OCI-LY7 (cell line): ENCODE data around the gene NR2F6. TPM values are rescaled to one million over a fixed set of nuclear protein-coding genes. Genes with fewer than 3 reads are reported as not detected.

Experiments
- BruUV-seq: library from RNA; stranded (reverse); fragments of 400-500 nt; replicated peaks from 2 replicates; lab custom pipeline; 2021; lab: Mats Ljungman, UMichigan
- CTCF ChIA-PET: fragments of 300-600 bp; sonication (Branson Sonifier 250); formaldehyde crosslinking; loops from one replicate; lab custom pipeline; 2022; ENCODE audit warnings: antibody characterized with exemption; ENCODE audit not compliant: unreplicated experiment; lab: Charles Lee
- POLR2A ChIA-PET: fragments of 300-600 bp; sonication (Branson Sonifier 250); formaldehyde crosslinking; loops from one replicate; lab custom pipeline; 2022; ENCODE audit warnings: antibody characterized with exemption; lab: Charles Lee
- DNase-seq: peaks from one replicate; pipeline ENCODE4 v3.0.0-alpha.2; 2015; ENCODE audit warnings: low spot score
- H2AFZ ChIP-seq: fragments of 200-600 bp; sonication (generic), shearing (Covaris generic); 2 replicates; pipeline ENCODE4 v1.6.1; 2014; ENCODE audit warnings: mild to moderate bottlenecking, antibody characterized with exemption, low read length, moderate library complexity
- H3K27ac ChIP-seq: fragments of 200-600 bp; sonication (generic); 2 replicates; pipeline ENCODE4 v1.5.1; 2014; ENCODE audit warnings: mixed run types, low read depth, mild to moderate bottlenecking, moderate library complexity, low read length, inconsistent platforms; ENCODE audit not compliant: poor library complexity, severe bottlenecking
- H3K36me3 ChIP-seq: fragments of 200-600 bp; sonication (generic); 2 replicates; pipeline ENCODE4 v1.6.1; 2014; ENCODE audit warnings: mild to moderate bottlenecking, antibody characterized with exemption, low read length, moderate library complexity, mixed read lengths; ENCODE audit not compliant: insufficient read depth
- H3K4me1 ChIP-seq: fragments of 200-600 bp; sonication (generic); 2 replicates; pipeline ENCODE4 v1.5.1; 2014; ENCODE audit warnings: mild to moderate bottlenecking, low read length; ENCODE audit not compliant: insufficient read depth, poor library complexity, severe bottlenecking
- H3K4me2 ChIP-seq: fragments of 200-600 bp; sonication (generic); 2 replicates; pipeline ENCODE4 v1.6.1; 2014; ENCODE audit warnings: mild to moderate bottlenecking, low read length
- H3K4me3 ChIP-seq: fragments of 200-600 bp; sonication (generic); 2 replicates; pipeline ENCODE4 v1.5.1; 2014; ENCODE audit warnings: mild to moderate bottlenecking, low read depth, low read length; ENCODE audit not compliant: poor library complexity, severe bottlenecking
- H3K79me2 ChIP-seq: fragments of 200-600 bp; sonication (generic); 2 replicates; pipeline ENCODE4 v1.6.1; 2016; ENCODE audit warnings: low read depth, mild to moderate bottlenecking, low read length, moderate library complexity, mixed read lengths; ENCODE audit not compliant: insufficient read depth
- H3K9me2 ChIP-seq: fragments of 200-600 bp; sonication (generic); 2 replicates; pipeline ENCODE4 v1.6.1; 2016; ENCODE audit warnings: mild to moderate bottlenecking, low read length, mixed read lengths; ENCODE audit not compliant: insufficient read depth
- H3K9me3 ChIP-seq: fragments of 200-600 bp; sonication (generic); 2 replicates; pipeline ENCODE4 v1.6.1; 2014; ENCODE audit warnings: mild to moderate bottlenecking, mixed run types, low read length, mixed read lengths
- H4K20me1 ChIP-seq: fragments of 200-600 bp; sonication (generic); 2 replicates; pipeline ENCODE4 v1.6.1; 2014; ENCODE audit warnings: mild to moderate bottlenecking, antibody characterized with exemption, low read length, moderate library complexity, mixed read lengths; ENCODE audit not compliant: insufficient read depth
- EZH2phosphoT487 ChIP-seq: fragments of 200-600 bp; sonication (generic); IDR thresholded peaks from 2 replicates; pipeline ENCODE4 v1.6.1; 2018; ENCODE audit warnings: low read depth, borderline replicate concordance, mild to moderate bottlenecking, mixed run types, antibody characterized with exemption, low read length, moderate library complexity, mixed read lengths
- intact Hi-C: fragments of 100-400 bp; cut with micrococcal nuclease; formaldehyde crosslinking; loops from one replicate; pipeline ENCODE4 v1.10.0; 2022; ENCODE audit not compliant: unreplicated experiment
- total RNA-seq, 2 experiments: library from RNA; depleted of rRNA in 1 of 2; stranded (reverse); fragments of >200 nt in 1 of 2; shearing (Covaris generic) in 1 of 2; gene quantifications; 2 replicates each; pipeline ENCODE4 v1.2.3, GENCODE V29; 2014 to 2022
- TF ChIP-seq, protein P1 (sequence below): fragments of 200-600 bp; sonication (generic); conservative IDR thresholded peaks from 2 replicates; pipeline ENCODE4 v1.5.1; 2014; ENCODE audit warnings: mild to moderate bottlenecking, antibody characterized with exemption, low read length, moderate library complexity, mixed read lengths

NR2F6 gene
- total RNA-seq, 2 experiments from 2014 or later = 33.1 to 39.2 TPM

- H2AFZ ChIP-seq = no peak overlapping the region
- intact Hi-C loops = no loop called here
- DNase-seq = no peak
- H3K27ac ChIP-seq = no peak overlapping the region
- peaks cover 21% of the 10 kb centered on the region for H3K4me1 ChIP-seq
- no peaks in the 10 kb centered on the region for H3K9me2 ChIP-seq
- no peaks in the 10 kb centered on the region for H3K9me3 ChIP-seq
- no peak overlapping the region for H3K4me3 ChIP-seq
- no peak for TF ChIP-seq EZH2phosphoT487
- TF ChIP-seq, protein P1, sequence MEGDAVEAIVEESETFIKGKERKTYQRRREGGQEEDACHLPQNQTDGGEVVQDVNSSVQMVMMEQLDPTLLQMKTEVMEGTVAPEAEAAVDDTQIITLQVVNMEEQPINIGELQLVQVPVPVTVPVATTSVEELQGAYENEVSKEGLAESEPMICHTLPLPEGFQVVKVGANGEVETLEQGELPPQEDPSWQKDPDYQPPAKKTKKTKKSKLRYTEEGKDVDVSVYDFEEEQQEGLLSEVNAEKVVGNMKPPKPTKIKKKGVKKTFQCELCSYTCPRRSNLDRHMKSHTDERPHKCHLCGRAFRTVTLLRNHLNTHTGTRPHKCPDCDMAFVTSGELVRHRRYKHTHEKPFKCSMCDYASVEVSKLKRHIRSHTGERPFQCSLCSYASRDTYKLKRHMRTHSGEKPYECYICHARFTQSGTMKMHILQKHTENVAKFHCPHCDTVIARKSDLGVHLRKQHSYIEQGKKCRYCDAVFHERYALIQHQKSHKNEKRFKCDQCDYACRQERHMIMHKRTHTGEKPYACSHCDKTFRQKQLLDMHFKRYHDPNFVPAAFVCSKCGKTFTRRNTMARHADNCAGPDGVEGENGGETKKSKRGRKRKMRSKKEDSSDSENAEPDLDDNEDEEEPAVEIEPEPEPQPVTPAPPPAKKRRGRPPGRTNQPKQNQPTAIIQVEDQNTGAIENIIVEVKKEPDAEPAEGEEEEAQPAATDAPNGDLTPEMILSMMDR = no peak
- peaks cover 28% of the 10 kb centered on the region for H3K36me3 ChIP-seq
- no TSS peak for BruUV-seq
- no peaks in the 10 kb centered on the region for H4K20me1 ChIP-seq
- H3K79me2 ChIP-seq = no peaks in the 10 kb centered on the region
- ChIA-PET POLR2A (interaction anchor here (0.6 kb wide), 1 partner anchor 160 kb away, joined by 4 read pairs; no protein-coding TSS in a partner anchor), CTCF (no interaction called here)
- no peak overlapping the region for H3K4me2 ChIP-seq
Observed at GRCh38 chr19:17220207-17220758, 25.4 kb downstream of the NR2F6 start.

DNA sequence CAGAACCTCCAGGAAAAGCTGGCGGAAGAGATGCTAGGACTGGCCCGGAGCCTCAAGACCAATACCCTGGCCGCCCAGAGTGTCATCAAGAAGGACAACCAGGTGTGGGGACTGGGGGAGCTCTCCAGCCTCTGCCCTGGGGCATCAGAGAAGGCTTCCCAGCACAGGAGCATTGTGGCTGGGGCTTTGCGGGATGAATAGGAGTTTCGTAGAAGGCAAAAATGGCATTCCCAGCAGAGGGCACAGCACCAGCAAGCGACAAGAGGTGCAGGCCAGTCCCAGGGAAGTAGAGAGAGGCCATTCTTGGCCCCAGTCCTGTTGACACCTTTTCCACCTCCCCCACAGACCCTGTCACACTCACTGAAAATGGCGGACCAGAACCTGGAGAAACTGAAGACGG lies 26.4 kb downstream of the NR2F6 start:
- Histone ChIP-seq H2AFZ (no peak overlapping the region), H3K36me3 (peaks cover 28% of the 10 kb centered on the region), H4K20me1 (no peaks in the 10 kb centered on the region), H3K79me2 (no peaks in the 10 kb centered on the region), H3K27ac (no peak overlapping the region), H3K4me1 (peaks cover 27% of the 10 kb centered on the region), H3K4me2 (no peak overlapping the region), H3K9me2 (no peaks in the 10 kb centered on the region), H3K9me3 (no peaks in the 10 kb centered on the region), H3K4me3 (no peak overlapping the region)
- CTCF ChIA-PET = no interaction called here
- no peak for DNase-seq
- TF ChIP-seq, protein P1 = no peak
- TF ChIP-seq EZH2phosphoT487 = no peak
- intact Hi-C loops = no loop called here
- BruUV-seq = no TSS peak
- POLR2A ChIA-PET = no interaction called here

- H3K4me1 ChIP-seq = peaks cover 19% of the 10 kb centered on the region
- no peaks in the 10 kb centered on the region for H3K79me2 ChIP-seq
- ChIA-PET POLR2A (interaction anchor here (1.3 kb wide), 1 partner anchor 50 kb away, joined by 8 read pairs; the partner anchor contains the start of gene BABAM1), CTCF (no interaction called here)
- intact Hi-C loops = no loop called here
- peak overlapping the region; percentile 78 for H3K4me3 ChIP-seq
- no peaks in the 10 kb centered on the region for H3K9me2 ChIP-seq
- H3K4me2 ChIP-seq = peak overlapping the region; percentile 81
- no peaks in the 10 kb centered on the region for H4K20me1 ChIP-seq
- H2AFZ ChIP-seq = peak overlapping the region; percentile 51; the same call in 1 of the 2 replicates
- BruUV-seq = TSS peak; percentile 42
- peaks cover 45% of the 10 kb centered on the region for H3K36me3 ChIP-seq
- no peak for DNase-seq
- H3K27ac ChIP-seq = no peak overlapping the region
- H3K9me3 ChIP-seq = no peaks in the 10 kb centered on the region
- TF ChIP-seq, protein P1 = no peak
- no peak for TF ChIP-seq EZH2phosphoT487
Observed at GRCh38 chr19:17216058-17216670, 29.6 kb downstream of the NR2F6 start.
